Keratinocyte (primary cell): Measurements from ENCODE around the gene APAF1. TPM values are rescaled to one million over a fixed set of nuclear protein-coding genes. Genes with fewer than 3 reads are reported as not detected.

Experiments used
- DNase-seq: peaks from one replicate; pipeline ENCODE4 v3.0.0-alpha.2; 2011; ENCODE audit warnings: low read depth, missing footprints, low spot score
- FAIRE-seq: peaks from 2 replicates; lab custom pipeline; 2011; peaks lifted over from hg19 to GRCh38; lab: Jason Lieb, UNC
- H2AFZ ChIP-seq: 2 replicates; pipeline ENCODE4 v1.6.0; 2012; ENCODE audit warnings: low read length, control low read depth, inconsistent platforms; ENCODE audit not compliant: control insufficient read depth
- H3K27ac ChIP-seq: 2 replicates; pipeline ENCODE4 v1.5.1; 2011; ENCODE audit warnings: low read length; ENCODE audit not compliant: control insufficient read depth, insufficient read depth
- H3K27me3 ChIP-seq: 3 replicates; pipeline ENCODE4 v1.6.0; 2011; ENCODE audit warnings: low read length; ENCODE audit not compliant: control insufficient read depth, insufficient read depth; ENCODE audit errors: extremely low read depth
- H3K36me3 ChIP-seq, 2 experiments: 2 replicates in 1 of 2; 3 replicates in 1 of 2; pipeline ENCODE4 v1.5.1; 2011; ENCODE audit warnings: low read length in 2 of 2, mild to moderate bottlenecking in 1 of 2; ENCODE audit not compliant: control insufficient read depth in 2 of 2, insufficient read depth in 2 of 2; ENCODE audit errors: extremely low read depth in 1 of 2
- H3K4me1 ChIP-seq: 3 replicates; pipeline ENCODE4 v1.5.1; 2011; ENCODE audit warnings: low read length; ENCODE audit not compliant: control insufficient read depth, insufficient read depth; ENCODE audit errors: extremely low read depth
- H3K4me2 ChIP-seq: 3 replicates; pipeline ENCODE4 v1.6.0; 2011; ENCODE audit warnings: low read depth, low read length; ENCODE audit not compliant: control insufficient read depth, insufficient read depth; ENCODE audit errors: extremely low read depth
- H3K4me3 ChIP-seq, 3 experiments: fragments of 200-600 bp in 1 of 3; sonication (generic) in 1 of 3; 2 replicates in 2 of 3; 3 replicates in 1 of 3; pipeline ENCODE4 v1.5.1; 2011 to 2016; ENCODE audit warnings: low read length in 3 of 3, mild to moderate bottlenecking in 3 of 3, control low read depth in 2 of 3, inconsistent platforms in 1 of 3, low read depth in 1 of 3, mixed read lengths in 1 of 3, mixed run types in 1 of 3, moderate library complexity in 1 of 3; ENCODE audit not compliant: control insufficient read depth in 2 of 3, insufficient read depth in 2 of 3; ENCODE audit errors: extremely low read depth in 1 of 3
- H3K79me2 ChIP-seq: 2 replicates; pipeline ENCODE4 v1.6.0; 2012; ENCODE audit warnings: low read length; ENCODE audit not compliant: control insufficient read depth, insufficient read depth
- H3K9ac ChIP-seq: 3 replicates; pipeline ENCODE4 v1.6.0; 2011; ENCODE audit warnings: low read length; ENCODE audit not compliant: control insufficient read depth, insufficient read depth; ENCODE audit errors: extremely low read depth
- H3K9me1 ChIP-seq: 3 replicates; pipeline ENCODE4 v1.6.0; 2011; ENCODE audit warnings: low read length; ENCODE audit not compliant: control insufficient read depth, insufficient read depth; ENCODE audit errors: extremely low read depth
- H3K9me3 ChIP-seq: 2 replicates; pipeline ENCODE4 v1.5.1; 2012; ENCODE audit warnings: low read depth, low read length; ENCODE audit not compliant: control insufficient read depth
- H4K20me1 ChIP-seq: 3 replicates; pipeline ENCODE4 v1.6.0; 2011; ENCODE audit warnings: low read length; ENCODE audit not compliant: control insufficient read depth, insufficient read depth; ENCODE audit errors: extremely low read depth
- EZH2 ChIP-seq: IDR thresholded peaks from one replicate; pipeline ENCODE4 v1.6.1; 2012; ENCODE audit warnings: inconsistent platforms, mild to moderate bottlenecking, low read length, moderate library complexity
- dilution Hi-C: fragments of 300-500 bp; cut with MboI; formaldehyde crosslinking; loops from one replicate; pipeline ENCODE4 v1.7.0; 2020; ENCODE audit warnings: low sequenced_read_pairs; ENCODE audit not compliant: extremely low pct_ligation_motif_present
- polyA plus RNA-seq, 5 experiments: library from polyadenylated mRNA; depleted of rRNA in 3 of 5; stranded (reverse) in 3 of 5; stranded (forward) in 1 of 5; unstranded in 1 of 5; fragments of >200 nt; gene quantifications; 1 replicate in 1 of 5; 2 replicates in 3 of 5; 3 replicates in 1 of 5; pipeline versions ENCODE4 v1.2.1 to v1.2.3, GENCODE V29; 2011 to 2012; ENCODE audit warnings: missing spikeins in 2 of 5, low read depth in 1 of 5, low replicate concordance in 1 of 5
- TF ChIP-seq, protein P1 (sequence below), 3 experiments: IDR thresholded peaks in 1 of 3; conservative IDR thresholded peaks in 1 of 3; optimal IDR thresholded peaks in 1 of 3; 2 replicates in 2 of 3; 3 replicates in 1 of 3; pipeline versions ENCODE3 to v1.5.1; 2011; ENCODE audit warnings: low read length in 3 of 3, mild to moderate bottlenecking in 3 of 3, moderate library complexity in 2 of 3, control low read depth in 1 of 3, inconsistent platforms in 1 of 3; ENCODE audit not compliant: insufficient read depth in 2 of 3; ENCODE audit errors: extremely low read depth in 1 of 3

Gene APAF1
- polyA plus RNA-seq, 1 donor (not counting 4 experiments of a cell fraction or from before 2014, with no cell fraction given), result 9.9 TPM

DNA sequence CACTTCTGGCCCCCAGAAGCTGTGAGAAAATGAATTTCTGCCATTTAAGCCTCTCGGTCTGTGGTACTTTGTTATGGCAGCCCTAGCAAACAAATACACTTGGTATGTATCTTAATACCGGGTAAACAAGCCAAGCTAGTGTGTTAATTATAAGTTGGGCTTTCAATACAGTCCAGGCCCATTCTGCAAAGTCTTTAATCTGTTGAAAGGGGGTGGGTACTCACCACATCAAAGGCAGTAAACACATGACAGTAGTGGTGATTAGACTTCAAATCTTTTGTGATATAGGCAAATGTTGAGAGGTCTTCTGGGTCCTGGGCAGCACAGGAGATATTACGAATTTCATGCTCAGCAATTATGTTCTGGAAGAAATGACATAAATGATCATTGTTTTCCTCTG lies 127.7 kb downstream of the APAF1 start:
- H3K27me3 ChIP-seq, result no peaks in the 10 kb centered on the region
- no peaks in the 10 kb centered on the region for H3K4me1 ChIP-seq
- H3K9ac ChIP-seq, result no peak overlapping the region
- DNase-seq, result no peak
- no peaks in the 10 kb centered on the region for H3K9me1 ChIP-seq
- dilution Hi-C loops, result no loop called here
- H3K9me3 ChIP-seq, result no peaks in the 10 kb centered on the region
- no peaks in the 10 kb centered on the region for H3K36me3 ChIP-seq
- no peak overlapping the region for H3K4me2 ChIP-seq
- H3K27ac ChIP-seq, result no peak overlapping the region
- H4K20me1 ChIP-seq, result no peaks in the 10 kb centered on the region
- TF ChIP-seq, protein P1, sequence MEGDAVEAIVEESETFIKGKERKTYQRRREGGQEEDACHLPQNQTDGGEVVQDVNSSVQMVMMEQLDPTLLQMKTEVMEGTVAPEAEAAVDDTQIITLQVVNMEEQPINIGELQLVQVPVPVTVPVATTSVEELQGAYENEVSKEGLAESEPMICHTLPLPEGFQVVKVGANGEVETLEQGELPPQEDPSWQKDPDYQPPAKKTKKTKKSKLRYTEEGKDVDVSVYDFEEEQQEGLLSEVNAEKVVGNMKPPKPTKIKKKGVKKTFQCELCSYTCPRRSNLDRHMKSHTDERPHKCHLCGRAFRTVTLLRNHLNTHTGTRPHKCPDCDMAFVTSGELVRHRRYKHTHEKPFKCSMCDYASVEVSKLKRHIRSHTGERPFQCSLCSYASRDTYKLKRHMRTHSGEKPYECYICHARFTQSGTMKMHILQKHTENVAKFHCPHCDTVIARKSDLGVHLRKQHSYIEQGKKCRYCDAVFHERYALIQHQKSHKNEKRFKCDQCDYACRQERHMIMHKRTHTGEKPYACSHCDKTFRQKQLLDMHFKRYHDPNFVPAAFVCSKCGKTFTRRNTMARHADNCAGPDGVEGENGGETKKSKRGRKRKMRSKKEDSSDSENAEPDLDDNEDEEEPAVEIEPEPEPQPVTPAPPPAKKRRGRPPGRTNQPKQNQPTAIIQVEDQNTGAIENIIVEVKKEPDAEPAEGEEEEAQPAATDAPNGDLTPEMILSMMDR (optimal IDR thresholded peaks at IDR 0.05 in 1 of 3, IDR thresholded peaks at IDR 0.05 in 1 of 3, conservative IDR thresholded peaks at IDR 0.05 in 1 of 3; ENCODE audit: extremely low read depth in 1 of 3, insufficient read depth in 2 of 3, low read length in 3 of 3), result no peak
- TF ChIP-seq EZH2, result no peak
- FAIRE-seq, result no peak
- no peaks in the 10 kb centered on the region for H3K79me2 ChIP-seq
- H2AFZ ChIP-seq, result no peak overlapping the region
- H3K4me3 ChIP-seq, result no peak overlapping the region

DNA sequence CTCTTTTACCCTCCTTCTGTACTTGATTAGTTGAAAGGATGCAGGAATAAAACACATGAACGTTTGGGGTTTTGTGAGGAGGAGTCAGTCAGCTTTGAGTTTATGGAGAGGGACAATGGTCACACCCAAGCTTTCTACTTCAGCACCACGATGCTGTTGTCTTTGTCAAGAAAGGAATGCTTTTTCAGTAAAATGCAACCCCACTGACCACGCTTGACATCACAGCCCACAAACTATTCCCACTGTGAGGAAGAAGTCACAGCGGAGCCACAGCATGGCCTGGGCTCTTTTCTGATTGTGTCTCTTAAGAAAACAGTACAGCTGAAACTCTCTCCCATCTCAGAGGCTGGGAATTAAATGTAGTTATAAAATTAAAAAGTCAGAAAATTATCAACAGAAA lies 135.2 kb downstream of the APAF1 start:
- TF ChIP-seq EZH2, result no peak
- TF ChIP-seq, protein P1 (optimal IDR thresholded peaks at IDR 0.05 in 1 of 3, IDR thresholded peaks at IDR 0.05 in 1 of 3, conservative IDR thresholded peaks at IDR 0.05 in 1 of 3; ENCODE audit: extremely low read depth in 1 of 3, insufficient read depth in 2 of 3, low read length in 3 of 3), result no peak
- FAIRE-seq, result no peak
- Histone ChIP-seq H3K4me2 (no peak overlapping the region), H3K9me3 (no peaks in the 10 kb centered on the region), H3K4me3 (no peak overlapping the region), H4K20me1 (no peaks in the 10 kb centered on the region), H2AFZ (no peak overlapping the region), H3K27ac (no peak overlapping the region), H3K27me3 (no peaks in the 10 kb centered on the region), H3K79me2 (no peaks in the 10 kb centered on the region), H3K36me3 (no peaks in the 10 kb centered on the region), H3K9ac (no peak overlapping the region), H3K9me1 (no peaks in the 10 kb centered on the region), H3K4me1 (no peaks in the 10 kb centered on the region)
- dilution Hi-C loops, result no loop called here
- no peak for DNase-seq
